GF-D8 (cell line): ENCODE measurements around the gene HMX3.
A peak's percentile ranks its signal among the peaks of the same experiment; 100 is the strongest.

ENCODE experiments used
- DNase-seq: peaks from one replicate; lab custom pipeline; 2025; lab: John Stamatoyannopoulos, UW

Gene HMX3

DNA sequence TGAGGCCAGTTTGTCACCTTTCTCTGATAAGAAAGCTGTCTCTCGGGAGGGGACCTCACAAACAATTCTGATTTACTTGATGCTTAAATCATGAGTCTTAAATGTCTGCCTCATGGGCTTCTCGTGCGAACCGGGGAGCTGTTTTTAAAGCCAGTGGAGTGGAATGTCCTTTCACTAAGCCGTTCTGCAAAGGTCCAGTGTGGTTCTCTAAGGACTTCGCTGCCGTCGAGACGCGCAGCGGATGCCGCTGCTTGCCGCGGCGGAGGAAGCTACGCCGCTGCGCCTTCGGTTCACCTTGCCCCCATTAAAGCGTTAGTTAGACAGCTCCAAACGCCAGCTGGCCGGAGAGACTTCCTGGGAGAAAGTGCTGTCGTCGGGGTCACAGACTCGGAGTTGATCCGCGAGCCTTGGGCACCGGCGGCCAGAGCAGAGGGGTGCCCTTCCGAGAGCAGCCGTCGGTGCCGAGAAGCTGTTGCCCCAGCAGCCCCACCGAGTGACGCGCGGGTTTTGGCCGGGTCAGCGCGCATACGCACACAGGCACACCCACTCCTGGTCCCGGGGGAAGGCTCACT, 1.3 kb upstream of the HMX3 start:
- DNase-seq, result no peak

DNA sequence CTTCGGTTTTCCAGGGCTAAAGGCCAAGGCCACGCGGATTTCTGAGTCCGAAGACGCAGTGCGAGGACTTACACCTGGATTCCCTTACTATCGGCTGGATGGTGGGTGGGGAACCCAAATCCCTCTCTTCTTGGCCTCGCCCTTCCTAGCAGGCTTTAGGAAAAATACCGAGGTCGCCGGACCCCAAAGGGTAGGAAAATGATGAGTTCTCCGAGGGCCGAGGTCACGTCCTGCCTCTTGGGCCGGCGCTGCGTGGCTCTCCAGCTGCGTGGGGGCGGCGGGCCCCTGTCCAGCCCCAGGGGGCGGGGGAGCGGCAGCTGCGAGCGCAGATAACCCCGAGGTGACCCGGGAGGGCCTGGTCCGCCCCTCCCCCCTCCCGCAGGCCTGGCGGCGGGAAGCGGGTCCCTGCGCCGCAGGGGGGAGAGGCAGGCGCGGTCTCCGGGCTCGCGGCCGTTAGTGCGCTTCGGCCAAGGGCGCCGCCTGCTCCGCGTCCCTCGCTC, 805 bp upstream of the HMX3 start:
- DNase-seq, result peak; percentile 48

DNA sequence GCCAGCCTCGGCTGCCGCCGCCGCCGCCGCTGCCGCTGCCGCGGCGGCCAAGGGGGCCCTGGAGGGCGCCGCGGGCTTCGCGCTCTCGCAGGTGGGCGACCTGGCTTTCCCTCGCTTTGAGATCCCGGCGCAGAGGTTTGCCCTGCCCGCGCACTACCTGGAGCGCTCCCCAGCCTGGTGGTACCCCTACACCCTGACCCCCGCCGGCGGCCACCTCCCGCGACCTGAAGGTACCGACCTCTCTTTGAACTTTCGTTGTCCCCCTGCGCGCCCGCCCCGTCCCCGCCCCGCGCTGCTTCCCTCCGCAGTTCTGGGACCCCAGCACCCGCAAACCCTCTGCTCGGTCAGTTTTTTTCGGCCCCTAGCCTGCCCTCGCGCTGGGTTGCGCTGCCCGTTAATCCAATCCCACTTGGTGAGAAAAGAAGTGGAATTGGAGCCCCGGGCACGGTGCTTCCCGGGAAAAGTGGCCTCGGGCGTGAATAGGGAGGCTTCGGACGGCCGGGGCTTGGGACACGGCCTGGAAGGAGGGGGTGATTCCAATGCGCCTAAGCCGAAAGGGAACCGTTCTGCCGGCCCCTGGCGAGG, 543 bp downstream of the HMX3 start:
- DNase-seq, result no peak

DNA sequence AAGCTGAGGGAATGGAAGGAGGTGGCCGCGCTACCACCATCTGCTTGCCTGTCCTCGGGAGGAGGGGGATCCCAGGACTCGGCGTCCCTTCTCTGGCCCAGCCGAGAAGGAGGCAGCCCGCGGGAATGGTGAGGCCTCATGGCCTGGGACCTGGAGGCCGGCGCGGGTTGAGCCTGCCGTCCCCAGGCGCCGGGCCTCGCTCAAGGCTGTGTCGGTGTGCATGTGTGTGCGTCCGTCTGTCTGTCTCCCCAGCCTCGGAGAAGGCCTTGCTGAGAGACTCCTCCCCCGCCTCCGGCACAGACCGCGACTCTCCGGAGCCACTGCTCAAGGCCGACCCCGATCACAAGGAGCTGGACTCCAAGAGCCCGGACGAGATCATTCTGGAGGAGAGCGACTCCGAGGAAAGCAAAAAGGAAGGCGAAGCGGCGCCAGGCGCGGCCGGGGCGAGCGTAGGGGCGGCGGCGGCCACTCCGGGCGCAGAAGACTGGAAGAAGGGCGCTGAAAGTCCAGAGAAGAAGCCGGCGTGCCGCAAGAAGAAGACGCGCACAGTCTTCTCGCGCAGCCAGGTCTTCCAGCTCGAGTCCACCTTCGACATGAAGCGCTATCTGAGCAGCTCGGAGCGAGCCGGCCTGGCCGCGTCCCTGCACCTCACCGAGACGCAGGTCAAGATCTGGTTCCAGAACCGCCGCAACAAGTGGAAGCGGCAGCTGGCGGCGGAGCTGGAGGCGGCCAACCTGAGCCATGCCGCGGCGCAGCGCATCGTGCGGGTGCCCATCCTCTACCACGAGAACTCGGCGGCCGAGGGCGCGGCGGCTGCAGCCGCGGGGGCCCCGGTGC, 1.3 kb downstream of the HMX3 start:
- DNase-seq, result peak; percentile 46

DNA sequence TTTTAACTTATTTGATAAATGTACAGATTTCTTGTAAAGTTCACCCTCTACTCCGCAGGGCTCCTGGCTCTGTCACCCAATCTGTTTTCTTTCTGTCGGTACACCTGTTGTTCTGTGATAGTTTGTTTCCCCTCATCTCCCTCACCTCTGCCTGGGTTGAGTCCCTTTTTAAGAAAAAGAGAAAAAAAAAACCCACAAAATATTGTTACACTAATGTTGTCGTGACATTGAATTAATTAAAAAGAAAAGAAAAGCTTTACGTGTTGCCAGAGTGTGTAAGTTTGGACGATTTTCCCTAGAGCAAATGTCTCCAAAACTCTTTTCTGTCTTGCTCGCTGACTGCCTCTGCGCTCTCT, 3.4 kb downstream of the HMX3 start:
- DNase-seq, result no peak

DNA sequence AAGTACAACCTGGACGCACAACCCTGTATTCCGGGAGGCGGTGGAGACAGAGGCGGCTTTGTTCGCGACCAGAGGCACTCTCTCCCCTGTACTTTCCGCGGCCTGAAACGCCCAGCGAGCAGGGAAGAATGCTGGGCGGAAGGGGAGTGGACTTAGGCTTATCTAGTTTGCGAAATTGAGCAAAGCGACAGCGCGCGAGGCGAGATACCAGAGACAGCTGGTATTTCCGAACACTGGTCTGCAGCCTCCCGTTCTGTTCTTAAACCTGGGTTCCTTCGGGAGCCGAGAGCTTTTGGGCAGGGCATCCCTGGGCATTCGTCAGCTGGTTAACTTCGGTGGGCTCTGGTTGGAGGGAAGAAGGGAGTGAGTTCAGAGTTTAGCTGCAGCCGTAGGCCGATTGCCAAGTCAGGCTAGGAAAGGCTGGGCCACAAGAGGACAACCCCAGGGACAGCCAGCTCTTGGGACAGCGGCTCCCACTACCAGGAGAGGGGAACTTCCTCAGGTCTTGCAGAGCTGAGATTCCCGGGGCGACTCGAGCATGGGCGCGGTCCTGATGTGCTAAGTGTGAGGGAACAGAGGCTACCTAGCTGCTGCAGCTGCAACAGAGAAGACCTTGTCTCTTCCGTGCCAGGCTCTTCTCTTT, 3.9 kb downstream of the HMX3 start:
- DNase-seq, result peak; percentile 88

DNA sequence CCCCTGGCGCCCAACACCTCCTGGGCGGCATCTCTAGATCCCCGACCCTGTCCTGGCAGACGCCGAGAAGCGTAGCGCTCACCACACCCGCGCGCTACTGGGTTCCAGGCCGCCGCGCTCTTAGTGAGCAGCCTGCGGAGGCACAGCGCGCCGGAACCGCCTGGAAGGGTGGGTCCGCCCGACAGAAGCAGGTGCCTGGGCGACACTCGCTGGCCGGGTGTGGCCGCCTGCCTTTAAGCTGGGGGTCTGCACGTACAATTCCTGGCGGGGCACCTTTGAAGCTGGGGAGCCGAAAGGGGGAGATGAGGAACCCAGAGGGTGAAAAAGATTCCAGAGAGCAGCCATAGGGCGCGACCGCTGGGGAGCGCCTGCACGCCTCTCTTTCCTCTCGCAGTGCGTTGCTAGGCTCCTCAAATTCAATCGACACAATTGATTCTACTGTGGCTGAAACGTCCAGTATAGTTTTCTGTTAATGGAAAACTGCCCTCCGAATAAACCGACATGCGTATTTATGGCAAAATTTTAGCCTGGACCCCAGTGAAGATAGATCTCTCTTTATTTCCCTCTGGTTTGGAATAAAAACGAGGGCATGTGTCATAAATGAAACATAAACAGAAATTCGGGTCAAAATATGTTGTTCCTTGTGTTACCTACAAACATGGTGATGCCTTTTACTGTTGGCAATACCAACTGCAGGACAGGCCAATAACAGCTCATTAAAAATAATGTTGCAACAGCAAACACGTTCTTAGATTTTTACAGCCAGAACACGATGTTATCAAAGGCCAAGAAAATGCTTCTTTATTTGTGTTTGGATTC, 4.6 kb downstream of the HMX3 start:
- DNase-seq, result no peak

DNA sequence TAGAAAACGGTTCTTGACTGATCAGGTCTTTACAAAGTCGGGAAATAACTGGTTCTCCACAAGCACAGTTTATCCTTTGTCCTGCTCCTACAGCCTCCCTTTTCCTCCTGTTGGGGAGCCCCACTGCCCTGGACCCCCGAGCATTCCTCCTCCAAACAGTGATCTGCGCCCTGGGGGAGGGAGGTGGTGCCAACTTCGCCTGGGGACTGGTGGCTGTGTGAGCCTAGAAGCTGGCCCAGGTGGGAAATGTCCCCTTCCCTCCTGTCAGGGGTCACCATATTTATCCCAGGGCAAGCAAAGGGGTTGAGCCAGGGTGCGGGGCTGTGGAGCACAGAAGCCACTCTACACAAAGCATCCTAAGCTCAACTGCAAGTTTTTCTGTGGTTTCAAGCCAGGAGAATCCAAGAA, 5.2 kb downstream of the HMX3 start:
- no peak for DNase-seq

DNA sequence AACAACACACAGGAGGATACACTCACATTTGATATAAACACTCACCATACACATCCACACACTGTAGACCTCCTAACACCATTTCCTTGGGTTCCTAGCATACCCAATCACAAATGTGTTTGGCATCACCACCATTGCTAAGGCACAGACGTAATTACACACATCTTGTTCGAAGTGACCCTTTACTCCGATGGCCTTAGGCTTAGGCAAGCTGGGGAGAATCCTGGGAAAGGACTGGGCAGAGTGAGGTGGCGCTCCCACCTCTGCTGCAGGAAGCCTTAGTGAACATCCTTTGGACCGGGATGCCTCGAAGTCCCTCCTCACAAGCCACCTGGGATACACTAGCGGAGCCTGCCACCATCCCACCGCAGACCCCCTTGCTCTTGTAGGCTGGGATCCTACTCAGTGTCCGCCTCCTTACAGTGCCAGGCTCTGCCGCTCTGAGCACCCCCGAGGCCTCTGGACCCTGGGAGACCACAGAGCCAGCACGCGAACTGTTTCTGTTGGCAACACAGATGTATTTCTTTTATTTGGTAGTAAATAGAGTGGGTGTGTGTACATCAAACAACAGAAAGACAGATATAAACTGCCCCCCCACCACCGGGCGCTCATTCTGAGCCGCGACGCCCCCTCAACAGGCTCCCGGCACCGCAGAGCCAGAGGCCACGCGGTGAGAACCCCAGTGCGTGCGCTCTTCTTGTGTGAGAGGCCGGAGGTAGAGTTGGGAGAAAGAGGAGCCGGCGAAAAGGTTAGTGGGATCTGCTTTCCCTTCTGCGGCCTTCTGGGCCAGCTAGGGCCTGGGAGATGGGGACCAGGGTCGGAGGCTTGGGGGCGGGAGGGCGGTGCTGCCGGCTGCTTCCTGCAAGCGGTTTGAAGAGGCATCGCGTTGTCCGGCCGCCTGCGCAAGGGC, 6.3 kb downstream of the HMX3 start:
- no peak for DNase-seq

DNA sequence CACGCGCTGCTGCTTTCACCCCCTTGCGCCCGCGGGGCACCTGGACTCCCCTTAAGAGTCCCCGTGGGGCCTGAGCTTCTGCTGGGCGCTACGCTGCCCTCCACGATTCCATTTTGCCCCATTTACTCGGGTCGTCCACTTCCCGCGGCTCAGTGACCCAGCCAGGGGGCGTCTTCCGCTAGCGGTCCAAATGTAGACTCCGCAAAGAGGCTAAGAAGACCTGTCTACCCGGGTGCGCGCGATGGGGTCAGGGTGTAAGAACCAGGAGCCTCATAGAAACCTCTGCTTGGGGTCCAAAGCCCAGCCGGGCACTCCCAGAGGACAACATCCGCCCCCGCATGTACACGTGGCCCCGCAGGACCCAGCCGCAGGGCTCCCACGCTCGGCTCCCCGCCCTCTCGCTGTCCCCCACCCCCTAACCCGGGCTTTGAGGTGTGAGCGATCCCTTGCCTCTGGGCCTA, 7.0 kb downstream of the HMX3 start:
- DNase-seq, result no peak

DNA sequence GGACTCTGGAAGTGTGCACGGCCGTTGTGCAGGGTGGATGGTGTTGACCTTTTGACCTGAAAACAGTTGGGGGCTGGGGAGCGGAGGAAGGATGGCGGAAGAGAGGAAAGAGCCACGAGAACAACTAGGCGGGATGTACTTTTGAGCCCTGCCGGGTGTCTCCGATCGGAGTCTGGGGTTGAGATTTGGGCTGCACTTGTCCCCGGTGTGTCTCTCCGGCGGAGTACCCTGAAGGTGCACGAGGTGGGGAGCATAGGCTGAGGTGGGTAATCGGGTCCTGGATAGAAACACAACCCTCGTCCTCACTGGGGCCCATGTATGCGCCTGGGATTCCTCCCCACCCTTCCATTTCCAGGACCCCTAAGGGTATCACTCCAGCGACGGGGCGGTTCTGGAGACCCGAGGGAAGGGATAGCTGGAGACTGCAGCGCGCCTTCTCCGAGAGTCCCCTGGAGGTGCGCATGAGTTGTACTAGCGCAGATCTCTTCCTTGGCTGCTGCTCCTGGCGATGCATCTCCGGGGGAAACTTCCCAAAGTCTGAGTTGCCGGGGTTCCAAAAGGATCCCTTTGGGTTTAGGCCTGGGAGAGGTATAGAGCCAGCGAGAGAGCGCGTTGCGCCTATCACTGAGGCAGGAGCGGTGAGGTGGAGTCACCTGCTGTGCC, 7.5 kb downstream of the HMX3 start:
- DNase-seq, result no peak

DNA sequence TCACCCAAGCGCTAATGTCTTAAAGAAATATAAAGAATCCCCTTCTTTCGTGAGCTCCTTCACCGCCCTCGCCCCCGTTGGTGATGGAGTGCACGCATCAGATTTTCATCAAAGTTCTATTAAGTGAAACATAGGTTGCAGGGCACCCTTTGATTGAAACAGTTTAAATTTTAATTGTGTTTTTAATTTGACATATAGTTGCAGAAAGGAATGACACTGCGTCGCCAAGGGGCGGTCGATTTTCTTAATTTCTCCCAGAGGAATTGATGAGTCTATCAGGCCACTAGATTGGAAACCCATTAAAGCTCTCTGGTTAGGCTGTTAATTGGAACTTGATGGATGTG, 8.0 kb downstream of the HMX3 start:
- DNase-seq, result no peak

DNA sequence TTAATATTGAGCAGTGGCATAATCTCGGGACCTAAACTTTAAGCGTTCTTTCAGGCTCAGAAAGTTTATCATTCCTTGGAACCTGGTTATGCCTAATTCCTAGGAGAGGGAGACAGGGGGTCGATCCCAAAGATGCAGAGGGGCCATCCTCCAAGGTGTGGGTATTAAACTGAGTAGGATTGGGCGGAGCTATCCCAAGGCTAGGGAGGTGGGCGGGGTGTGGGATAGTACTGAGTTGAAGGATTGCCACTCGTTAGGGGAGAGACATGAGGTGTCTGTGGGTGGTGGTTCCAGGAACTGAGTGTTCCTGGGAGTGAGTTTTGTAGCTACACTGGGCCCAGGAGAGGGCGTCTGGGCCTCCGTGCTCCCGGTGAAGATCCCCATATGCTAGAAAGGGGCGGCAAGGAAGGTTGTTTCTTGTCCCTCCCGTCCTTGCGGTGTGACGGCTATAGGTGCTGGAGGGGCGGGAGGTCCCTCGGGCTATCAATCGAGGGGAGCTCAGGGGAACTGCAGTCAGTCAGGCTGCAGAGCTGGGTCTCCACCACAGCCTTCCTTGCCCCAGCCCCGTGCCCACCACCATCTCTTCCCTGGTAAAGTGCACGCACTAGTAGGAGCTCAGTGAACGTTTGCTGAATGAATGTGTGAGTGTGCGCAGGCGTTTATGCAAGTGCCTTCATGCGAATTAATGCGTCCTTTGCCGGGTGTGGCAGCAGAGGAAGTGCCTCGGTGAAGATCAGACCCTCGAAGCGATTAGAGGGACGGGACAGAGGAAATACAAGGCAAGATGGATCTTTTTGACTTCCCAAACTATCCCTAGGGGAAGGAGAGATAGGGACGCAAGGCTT, 9.1 kb downstream of the HMX3 start:
- DNase-seq, result peak; percentile 66

DNA sequence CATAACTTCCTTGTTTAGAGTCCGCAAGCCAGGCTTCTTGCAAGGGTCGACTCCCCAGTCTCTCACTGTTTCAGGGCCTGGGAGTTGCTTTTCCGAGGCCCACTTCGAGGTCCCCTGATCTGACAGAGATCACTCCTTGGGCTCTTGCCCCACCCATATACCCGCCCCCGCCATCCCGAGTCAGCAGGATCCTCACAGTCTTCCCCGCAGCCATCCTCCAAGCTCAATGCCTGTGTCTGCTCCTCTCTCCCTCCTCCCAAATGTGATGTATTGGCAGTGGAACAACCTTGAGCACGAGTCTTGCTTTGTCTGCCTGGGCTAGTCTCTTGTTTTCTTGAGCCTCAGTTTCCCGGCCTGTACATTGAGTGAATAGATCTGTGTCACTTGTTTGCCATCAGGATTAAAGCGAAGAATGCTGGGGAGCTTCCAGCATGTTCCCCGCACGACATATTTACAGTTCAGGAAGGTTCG, 9.8 kb downstream of the HMX3 start:
- no peak for DNase-seq

DNA sequence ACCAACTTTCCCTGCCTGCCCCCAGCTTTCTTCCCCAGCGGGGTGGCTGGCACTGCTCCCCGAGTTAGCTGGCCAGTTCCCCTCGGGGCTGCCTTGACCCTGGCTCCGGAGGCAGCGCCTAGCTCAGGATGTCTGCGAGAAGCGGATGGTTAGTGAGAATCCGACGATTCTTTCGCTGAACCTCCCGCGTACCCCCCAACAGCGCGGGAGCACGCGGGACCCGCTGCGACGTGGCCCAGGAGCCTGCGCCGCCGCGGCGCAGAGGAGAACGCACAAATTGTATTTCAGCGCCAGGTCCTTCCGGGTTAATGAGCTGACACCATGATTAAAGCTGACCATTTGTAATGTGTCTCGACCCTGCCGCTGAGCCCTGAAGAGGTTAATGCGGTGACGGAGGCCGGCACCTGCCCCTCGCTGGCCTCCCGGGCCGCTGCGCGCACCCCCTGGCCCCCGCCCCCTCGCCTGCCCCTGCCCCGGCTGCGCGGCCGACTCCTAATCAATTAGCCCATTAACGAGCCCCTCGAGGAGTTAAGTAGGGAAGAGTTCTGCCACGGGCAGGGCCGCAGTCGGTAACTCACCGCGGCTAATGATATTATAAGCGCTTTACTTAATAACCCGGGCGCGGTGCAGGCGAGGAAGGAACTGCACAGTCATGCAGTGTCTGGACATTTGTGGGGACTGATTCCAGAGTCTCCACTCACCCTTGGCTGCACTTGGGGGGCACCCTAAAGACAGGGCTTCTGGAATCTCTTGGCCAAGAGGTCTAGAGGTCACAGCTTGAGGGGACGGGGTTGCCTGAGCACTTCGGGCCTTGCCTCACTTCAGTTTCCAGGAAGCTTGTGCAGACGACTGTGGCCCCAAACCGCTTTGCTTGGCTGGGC, 10.5 kb downstream of the HMX3 start:
- peak; percentile 62 for DNase-seq

DNA sequence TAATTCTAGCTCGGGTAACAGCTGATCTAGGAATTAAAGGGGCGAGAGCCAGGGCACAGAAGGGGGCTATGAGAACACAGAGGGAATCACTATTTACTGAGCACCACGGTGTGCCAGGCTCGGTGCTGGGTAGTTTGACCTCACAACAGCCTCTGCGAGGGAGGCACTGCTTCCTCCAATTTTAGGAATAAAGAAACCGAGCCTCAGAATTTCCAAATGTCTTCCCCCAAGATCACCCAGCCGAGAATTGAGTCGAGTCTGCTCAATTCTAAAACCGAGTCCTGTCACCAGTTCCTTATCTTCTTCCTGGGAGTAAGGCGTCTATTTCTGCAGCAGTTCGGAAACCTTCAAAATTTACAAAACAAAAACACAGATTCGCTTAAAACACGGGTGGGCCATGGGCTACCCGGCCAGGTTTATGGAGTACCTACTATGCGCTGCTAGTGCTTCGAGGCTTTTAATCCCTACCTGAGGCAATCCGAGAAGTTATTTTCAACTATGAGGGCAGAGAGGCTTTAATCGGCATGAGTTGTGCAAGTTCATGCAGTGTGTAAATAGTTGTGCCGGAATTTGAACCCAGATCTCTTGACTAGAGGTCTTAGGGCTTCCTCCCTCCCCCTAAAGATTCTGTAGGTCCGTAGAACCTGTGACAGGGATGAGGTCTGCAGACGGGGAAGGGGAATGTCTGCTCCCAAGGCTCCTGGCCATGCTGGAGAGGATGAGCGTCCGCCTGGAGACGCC, 11.3 kb downstream of the HMX3 start:
- peak; percentile 53 for DNase-seq

DNA sequence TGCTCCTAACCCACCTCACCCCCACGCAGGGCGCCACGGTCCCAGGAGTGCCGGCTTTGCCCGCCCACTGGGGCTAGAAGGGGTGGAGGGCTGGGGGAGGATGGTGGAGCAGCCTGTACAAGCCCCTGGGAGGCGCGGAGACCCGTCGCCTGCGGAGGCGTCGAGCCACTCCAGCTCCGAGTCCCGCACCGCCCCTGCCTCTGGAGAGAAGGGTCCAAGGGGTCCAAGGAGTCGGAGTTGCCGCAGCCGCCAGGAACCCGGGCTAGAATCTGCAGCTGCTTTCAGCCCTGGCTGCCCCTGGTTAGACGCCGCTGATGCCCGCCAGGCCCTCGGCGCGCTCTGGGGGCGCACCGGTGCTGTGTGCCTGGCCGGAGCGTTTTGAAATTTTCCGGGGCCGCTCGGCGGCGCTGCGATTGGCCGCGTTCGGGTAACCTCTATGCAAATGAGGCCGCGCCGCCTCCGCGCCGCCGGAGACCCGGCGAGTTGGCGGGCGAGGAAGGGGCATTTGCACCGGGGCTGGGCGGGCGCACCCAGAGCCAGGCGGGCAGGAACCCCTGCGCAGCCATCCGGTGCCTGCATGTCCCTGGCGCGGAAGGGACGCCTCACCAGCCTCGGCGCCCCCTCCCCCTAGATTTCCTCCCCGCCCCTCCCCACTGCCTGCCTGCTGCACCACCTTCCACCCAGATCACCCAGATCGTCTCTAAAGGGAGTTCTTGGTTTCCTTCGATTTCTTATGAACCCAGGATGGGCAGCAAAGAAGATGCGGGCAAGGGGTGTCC, 12.1 kb downstream of the HMX3 start, which contains the start of gene HMX2:
Gene HMX2 (plus strand): TSS at position 502 of the 779 bp plus-strand sequence. CDS start 243 bp downstream, at position 745.
- DNase-seq, result no peak
